Fibroblast of lung (primary cell): Measurements from ENCODE around the gene GAPDHS. TPM values are rescaled to one million over a fixed set of nuclear protein-coding genes. Genes with fewer than 3 reads are reported as not detected.

Experiments
- DNase-seq, 2 donors: peaks; one replicate each; pipeline versions ENCODE4 v3.0.0 to v3.0.0-alpha.2; 2010; ENCODE audit warnings: low read depth in 2 of 2
- H2AFZ ChIP-seq: 2 replicates; pipeline ENCODE4 v1.5.1; 2012; ENCODE audit warnings: low read length, control low read depth, inconsistent platforms
- H3K27ac ChIP-seq: 2 replicates; pipeline ENCODE4 v1.5.1; 2011; ENCODE audit warnings: low read length, control low read depth; ENCODE audit not compliant: insufficient read depth
- H3K27me3 ChIP-seq: 2 replicates; pipeline ENCODE4 v1.5.1; 2011; ENCODE audit warnings: mild to moderate bottlenecking, low read length; ENCODE audit not compliant: control insufficient read depth, insufficient read depth
- H3K36me3 ChIP-seq: 2 replicates; pipeline ENCODE4 v1.5.1; 2011; ENCODE audit warnings: low read length; ENCODE audit not compliant: control insufficient read depth, insufficient read depth
- H3K4me1 ChIP-seq: 2 replicates; pipeline ENCODE4 v1.5.1; 2011; ENCODE audit warnings: low read length; ENCODE audit not compliant: control insufficient read depth, insufficient read depth; ENCODE audit errors: extremely low read depth
- H3K4me2 ChIP-seq: 2 replicates; pipeline ENCODE4 v1.5.1; 2011; ENCODE audit warnings: low read length, control low read depth; ENCODE audit not compliant: insufficient read depth; ENCODE audit errors: extremely low read depth
- H3K4me3 ChIP-seq, 4 experiments: fragments of 200-600 bp in 1 of 4; sonication (generic) in 1 of 4; replicated peaks in 1 of 4; 2 replicates each; pipeline ENCODE4 v1.5.1; 2011 to 2016; ENCODE audit warnings: low read length in 4 of 4, low read depth in 3 of 4, mild to moderate bottlenecking in 3 of 4, control low read depth in 2 of 4, inconsistent platforms in 1 of 4, mixed read lengths in 1 of 4; ENCODE audit not compliant: insufficient read depth in 1 of 4; ENCODE audit errors: control extremely low read depth in 1 of 4
- H3K79me2 ChIP-seq: 2 replicates; pipeline ENCODE4 v1.5.1; 2012; ENCODE audit warnings: mild to moderate bottlenecking, low read length, inconsistent platforms; ENCODE audit not compliant: control insufficient read depth, insufficient read depth
- H3K9ac ChIP-seq: 2 replicates; pipeline ENCODE4 v1.5.1; 2011; ENCODE audit warnings: mild to moderate bottlenecking, low read length, control low read depth; ENCODE audit not compliant: insufficient read depth
- H3K9me3 ChIP-seq: 2 replicates; pipeline ENCODE4 v1.5.1; 2012; ENCODE audit warnings: low read depth, low read length; ENCODE audit not compliant: control insufficient read depth, insufficient read depth
- H4K20me1 ChIP-seq: 2 replicates; pipeline ENCODE4 v1.5.1; 2011; ENCODE audit warnings: low read length; ENCODE audit not compliant: control insufficient read depth, insufficient read depth; ENCODE audit errors: extremely low read depth
- EZH2 ChIP-seq: IDR thresholded peaks from 2 replicates; pipeline ENCODE4 v1.5.1; 2012; ENCODE audit warnings: low read length, control low read depth, mild to moderate bottlenecking; ENCODE audit errors: missing control alignments
- polyA plus RNA-seq, 2 donors: library from polyadenylated mRNA; depleted of rRNA in 1 of 2; stranded (reverse) in 1 of 2; unstranded in 1 of 2; fragments of >200 nt; gene quantifications; 2 replicates each; pipeline ENCODE4 v1.2.1, GENCODE V29; 2011 to 2012; ENCODE audit warnings: missing spikeins in 1 of 2
- total RNA-seq: library from RNA; depleted of rRNA; stranded (reverse); fragments of >200 nt; gene quantifications from 2 replicates; pipeline ENCODE4 v1.2.1, GENCODE V29; 2014
- TF ChIP-seq, protein P1 (sequence below), 2 donors: IDR thresholded peaks in 1 of 2; conservative IDR thresholded peaks in 1 of 2; 1 replicate in 1 of 2; 2 replicates in 1 of 2; pipeline ENCODE4 v1.5.1; 2011 to 2012; ENCODE audit warnings: low read length in 2 of 2, control low read depth in 1 of 2, inconsistent platforms in 1 of 2, low read depth in 1 of 2, mild to moderate bottlenecking in 1 of 2

GAPDHS gene
- total and polyA plus RNA-seq, 2 donors (not counting 1 experiment from before 2014, with no cell fraction given), result not detected

DNA sequence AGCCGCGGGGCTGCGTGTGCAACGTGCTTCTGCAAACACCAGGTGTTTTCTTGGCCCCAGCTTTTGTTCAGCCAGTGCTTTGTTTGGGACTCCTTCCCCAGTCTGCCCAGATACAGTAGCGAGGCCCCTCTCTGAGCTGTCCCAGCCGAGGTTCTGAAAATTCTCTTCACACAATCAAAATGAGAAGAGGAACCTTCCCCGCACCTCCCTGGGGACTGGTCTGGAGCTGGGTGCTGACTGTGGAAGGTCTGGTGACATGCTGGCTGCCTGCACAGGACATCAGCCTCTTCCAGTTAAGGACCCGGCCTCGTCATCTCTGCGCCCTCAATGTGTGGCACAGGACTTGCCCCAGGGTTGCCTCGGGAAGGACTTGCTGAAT lies 26.0 kb downstream of the GAPDHS start:
- no peaks in the 10 kb centered on the region for H3K79me2 ChIP-seq
- no peak overlapping the region for H2AFZ ChIP-seq
- H4K20me1 ChIP-seq, result no peaks in the 10 kb centered on the region
- no peaks in the 10 kb centered on the region for H3K9me3 ChIP-seq
- H3K27me3 ChIP-seq, result peaks cover 23% of the 10 kb centered on the region
- no peak for TF ChIP-seq EZH2
- TF ChIP-seq, protein P1, sequence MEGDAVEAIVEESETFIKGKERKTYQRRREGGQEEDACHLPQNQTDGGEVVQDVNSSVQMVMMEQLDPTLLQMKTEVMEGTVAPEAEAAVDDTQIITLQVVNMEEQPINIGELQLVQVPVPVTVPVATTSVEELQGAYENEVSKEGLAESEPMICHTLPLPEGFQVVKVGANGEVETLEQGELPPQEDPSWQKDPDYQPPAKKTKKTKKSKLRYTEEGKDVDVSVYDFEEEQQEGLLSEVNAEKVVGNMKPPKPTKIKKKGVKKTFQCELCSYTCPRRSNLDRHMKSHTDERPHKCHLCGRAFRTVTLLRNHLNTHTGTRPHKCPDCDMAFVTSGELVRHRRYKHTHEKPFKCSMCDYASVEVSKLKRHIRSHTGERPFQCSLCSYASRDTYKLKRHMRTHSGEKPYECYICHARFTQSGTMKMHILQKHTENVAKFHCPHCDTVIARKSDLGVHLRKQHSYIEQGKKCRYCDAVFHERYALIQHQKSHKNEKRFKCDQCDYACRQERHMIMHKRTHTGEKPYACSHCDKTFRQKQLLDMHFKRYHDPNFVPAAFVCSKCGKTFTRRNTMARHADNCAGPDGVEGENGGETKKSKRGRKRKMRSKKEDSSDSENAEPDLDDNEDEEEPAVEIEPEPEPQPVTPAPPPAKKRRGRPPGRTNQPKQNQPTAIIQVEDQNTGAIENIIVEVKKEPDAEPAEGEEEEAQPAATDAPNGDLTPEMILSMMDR (conservative IDR thresholded peaks at IDR 0.05 in 1 of 2, IDR thresholded peaks at IDR 0.05 in 1 of 2; ENCODE audit: low read depth in 1 of 2, low read length in 2 of 2), result no peak
- H3K36me3 ChIP-seq, result no peaks in the 10 kb centered on the region
- no peak overlapping the region for H3K9ac ChIP-seq
- H3K4me3 ChIP-seq, result no peak overlapping the region
- DNase-seq, result no peak
- no peak overlapping the region for H3K4me2 ChIP-seq
- peaks cover 5% of the 10 kb centered on the region for H3K4me1 ChIP-seq
- H3K27ac ChIP-seq, result no peak overlapping the region

GRCh38 chr19:35559781-35560180 lies 26.5 kb downstream of the GAPDHS start:
- H4K20me1 ChIP-seq, result no peaks in the 10 kb centered on the region
- TF ChIP-seq, protein P1 (conservative IDR thresholded peaks at IDR 0.05 in 1 of 2, IDR thresholded peaks at IDR 0.05 in 1 of 2; ENCODE audit: low read depth in 1 of 2, low read length in 2 of 2), result no peak
- no peak for TF ChIP-seq EZH2
- no peaks in the 10 kb centered on the region for H3K9me3 ChIP-seq
- H3K4me3 ChIP-seq, result no peak overlapping the region
- no peaks in the 10 kb centered on the region for H3K36me3 ChIP-seq
- no peak overlapping the region for H2AFZ ChIP-seq
- no peak overlapping the region for H3K27ac ChIP-seq
- H3K79me2 ChIP-seq, result no peaks in the 10 kb centered on the region
- DNase-seq, result no peak
- no peak overlapping the region for H3K4me2 ChIP-seq
- peaks cover 5% of the 10 kb centered on the region for H3K4me1 ChIP-seq
- no peak overlapping the region for H3K9ac ChIP-seq
- H3K27me3 ChIP-seq, result peaks cover 23% of the 10 kb centered on the region

GRCh38 chr19:35560271-35560670 lies 27.0 kb downstream of the GAPDHS start:
- no peak overlapping the region for H3K27ac ChIP-seq

More at GRCh38 chr19:35560271-35560670, 27.0 kb downstream of the GAPDHS start:
- Histone ChIP-seq H4K20me1 (no peaks in the 10 kb centered on the region), H3K9ac (no peak overlapping the region), H3K79me2 (no peaks in the 10 kb centered on the region), H2AFZ (no peak overlapping the region), H3K4me1 (peaks cover 5% of the 10 kb centered on the region), H3K4me2 (no peak overlapping the region), H3K36me3 (no peaks in the 10 kb centered on the region), H3K27me3 (peaks cover 23% of the 10 kb centered on the region), H3K4me3 (no peak overlapping the region), H3K9me3 (no peaks in the 10 kb centered on the region)
- no peak for DNase-seq
- TF ChIP-seq EZH2, result no peak
